Non-pigmented ciliary epithelial cell (primary cell): ENCODE results near the gene FBXL4.
"Not testable (repeated sequence)": the region's sequence is repeated elsewhere in the genome, so short reads cannot be mapped to it uniquely, and the experiment has no call there.

Experiments
- DNase-seq: peaks from one replicate; pipeline ENCODE4 v3.0.0-alpha.2; 2010; ENCODE audit warnings: low read depth

The FBXL4 gene

DNA sequence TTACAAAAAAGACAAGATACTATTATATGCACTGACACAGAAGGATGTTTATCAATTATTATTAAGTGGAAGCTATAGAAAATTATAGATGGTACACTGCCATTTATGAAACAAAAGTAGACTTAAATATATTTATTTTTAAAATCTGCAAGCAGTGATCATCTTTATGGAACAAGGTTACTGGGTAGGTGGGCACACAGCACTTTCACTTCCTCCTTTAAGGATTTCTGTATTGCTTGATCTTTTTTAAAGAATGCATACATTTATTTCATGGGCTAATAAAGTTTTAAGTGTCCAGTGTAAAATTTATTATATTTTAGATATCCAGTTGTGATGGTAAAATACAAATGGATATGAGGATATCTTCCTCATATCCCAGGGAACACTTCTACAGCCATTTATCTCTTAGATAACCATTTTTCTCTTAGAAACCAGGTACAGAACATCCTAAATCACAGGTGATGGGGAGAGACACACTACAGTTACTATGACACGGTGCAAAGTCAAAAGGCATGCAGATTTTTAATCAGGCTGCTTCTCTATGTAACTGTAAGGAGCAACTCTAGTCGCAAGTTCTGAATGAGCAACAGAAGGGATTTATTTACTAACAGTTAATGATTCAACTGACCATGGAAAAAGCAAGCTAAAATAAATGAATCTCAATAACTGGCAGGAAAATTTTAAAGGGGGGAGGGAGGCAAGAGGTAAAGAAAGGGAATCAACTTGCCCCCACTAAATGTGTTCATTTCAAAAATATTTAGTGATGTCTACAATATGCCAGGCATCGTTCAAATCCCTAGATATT lies 2.2 kb downstream of the FBXL4 start:
- DNase-seq: no peak

GRCh38 chr6:98944598-98945081 lies 3.1 kb downstream of the FBXL4 start:
- no peak for DNase-seq

- no peak for DNase-seq
Measured at GRCh38 chr6:98944168-98944567, 3.6 kb downstream of the FBXL4 start.

- no peak for DNase-seq
Measured at GRCh38 chr6:98942263-98942803, 5.4 kb downstream of the FBXL4 start.

DNA sequence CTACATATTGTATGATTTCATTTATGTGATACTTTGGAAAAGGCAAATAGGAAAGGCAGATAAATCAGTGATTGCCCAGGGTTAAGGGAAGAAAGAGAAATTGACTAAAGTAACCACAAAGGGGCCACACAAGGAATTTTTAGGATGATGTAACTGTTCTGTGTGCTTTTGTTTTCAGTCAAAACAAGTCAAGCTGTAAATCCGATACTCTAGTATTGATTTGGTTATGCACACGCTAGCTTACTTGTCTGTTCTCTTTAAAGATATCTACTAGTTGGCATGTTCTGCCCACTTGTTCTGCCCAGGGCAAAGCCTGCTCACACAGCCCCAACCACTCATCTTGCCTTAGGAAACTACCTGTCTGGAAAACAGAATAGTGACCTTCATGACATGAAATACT lies 6.4 kb downstream of the FBXL4 start:
- DNase-seq: no peak

- DNase-seq: no peak
Measured at GRCh38 chr6:98937351-98937750, 10.4 kb downstream of the FBXL4 start.

DNA sequence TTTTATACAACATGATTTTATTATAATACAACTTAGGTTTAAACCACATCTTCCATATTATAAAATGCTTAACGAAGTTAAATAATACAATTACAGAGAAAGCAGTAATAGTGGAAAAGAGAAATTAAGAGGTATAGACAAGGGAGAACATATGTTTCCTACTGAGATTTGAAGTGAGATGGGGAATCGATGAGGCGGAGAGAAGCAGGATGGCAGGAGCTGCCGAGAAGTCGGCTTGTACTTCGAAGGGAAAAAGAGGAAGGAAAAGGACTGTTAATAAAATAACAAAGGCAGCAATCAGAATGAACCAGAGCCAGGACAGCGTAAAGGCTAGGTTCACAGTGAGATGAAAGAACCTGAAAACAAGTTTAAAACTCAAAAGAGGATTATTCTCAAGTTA lies 15.4 kb downstream of the FBXL4 start:
- no peak for DNase-seq

DNA sequence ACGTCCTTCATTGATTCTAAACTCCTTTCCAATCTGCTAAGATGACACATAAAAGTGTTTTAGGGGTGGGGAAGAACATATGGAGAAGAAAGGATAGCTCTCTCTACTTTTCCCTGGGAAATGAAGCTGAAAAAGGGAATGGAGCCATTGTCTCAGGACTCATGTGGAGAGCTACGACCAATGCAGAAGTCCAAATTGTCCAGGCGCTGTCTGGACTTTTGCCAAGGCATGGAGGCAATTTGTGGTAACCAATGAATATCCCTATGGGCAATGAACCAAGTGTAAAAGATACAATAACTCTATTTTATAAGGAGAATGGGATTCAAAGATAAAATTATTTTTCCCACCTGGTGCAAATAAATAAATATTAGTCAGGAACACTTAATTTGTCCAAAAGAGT lies 16.1 kb downstream of the FBXL4 start:
- no peak for DNase-seq

- no peak for DNase-seq
Measured at GRCh38 chr6:98929498-98930060, 18.2 kb downstream of the FBXL4 start.

DNA sequence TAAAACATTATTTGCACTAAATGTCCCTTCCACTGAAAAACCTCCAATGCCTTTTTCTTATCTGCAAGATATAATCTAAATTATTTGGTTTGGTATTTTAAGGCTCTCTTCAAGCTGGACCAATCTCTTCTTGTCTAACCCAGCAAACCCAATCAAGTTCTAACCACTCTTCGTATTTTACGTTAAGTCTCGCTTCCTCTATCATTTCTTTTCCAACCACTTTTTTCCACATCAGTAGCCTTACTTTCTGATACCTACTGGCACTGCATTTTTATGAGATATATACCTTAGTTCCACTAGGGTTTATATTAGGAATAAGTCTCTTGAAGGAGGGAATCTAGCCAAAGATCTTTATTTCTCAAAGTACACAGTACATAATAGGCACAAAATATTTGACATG lies 19.1 kb downstream of the FBXL4 start:
- DNase-seq: no peak

GRCh38 chr6:98927534-98927933 lies 20.2 kb downstream of the FBXL4 start:
- DNase-seq: no peak

- DNase-seq: no peak
Measured at GRCh38 chr6:98925831-98926230, 21.9 kb downstream of the FBXL4 start.

- no peak for DNase-seq
Measured at GRCh38 chr6:98924647-98925046, 23.1 kb downstream of the FBXL4 start.

DNA sequence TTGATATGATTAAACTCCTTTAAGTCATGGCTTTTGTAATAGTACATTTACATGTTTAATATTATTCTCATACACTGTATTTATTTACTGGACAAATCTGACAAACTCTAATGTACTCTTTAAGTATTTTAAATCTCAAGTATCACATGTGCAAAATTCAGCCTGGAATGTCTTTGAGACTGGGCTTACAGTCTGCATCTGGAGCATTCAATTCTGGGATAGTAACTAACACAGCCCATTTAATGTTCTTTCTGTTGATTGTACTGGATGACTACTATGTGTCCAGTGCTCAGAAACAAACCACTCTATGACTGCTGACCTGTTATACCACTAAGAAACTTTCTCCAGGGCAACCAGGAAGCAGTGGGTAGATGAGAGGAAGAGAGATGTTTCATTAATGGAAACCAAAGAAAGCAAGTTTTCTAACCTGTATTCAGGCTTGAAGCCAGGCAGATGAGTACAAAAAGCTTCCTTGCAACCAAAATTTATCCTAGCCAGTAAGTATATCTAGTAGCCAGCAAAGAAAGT lies 26.8 kb downstream of the FBXL4 start:
- DNase-seq: no peak

DNA sequence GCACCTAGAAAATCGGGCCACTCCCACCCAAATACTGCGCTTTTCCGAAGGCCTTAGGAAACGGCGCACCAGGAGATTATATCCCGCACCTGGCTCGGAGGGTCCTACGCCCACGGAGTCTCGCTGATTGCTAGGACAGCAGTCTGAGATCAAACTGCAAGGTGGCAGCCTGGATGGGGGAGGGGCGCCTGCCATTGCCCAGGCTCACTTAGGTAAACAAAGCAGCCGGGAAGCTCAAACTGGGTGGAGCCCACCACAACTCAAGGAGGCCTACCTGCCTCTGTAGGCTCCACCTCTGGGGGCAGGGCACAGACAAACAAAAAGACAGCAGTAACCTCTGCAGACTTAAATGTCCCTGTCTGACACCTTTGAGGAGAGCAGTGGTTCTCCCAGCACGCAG lies 36.8 kb downstream of the FBXL4 start:
- DNase-seq: not testable (repeated sequence)

DNA sequence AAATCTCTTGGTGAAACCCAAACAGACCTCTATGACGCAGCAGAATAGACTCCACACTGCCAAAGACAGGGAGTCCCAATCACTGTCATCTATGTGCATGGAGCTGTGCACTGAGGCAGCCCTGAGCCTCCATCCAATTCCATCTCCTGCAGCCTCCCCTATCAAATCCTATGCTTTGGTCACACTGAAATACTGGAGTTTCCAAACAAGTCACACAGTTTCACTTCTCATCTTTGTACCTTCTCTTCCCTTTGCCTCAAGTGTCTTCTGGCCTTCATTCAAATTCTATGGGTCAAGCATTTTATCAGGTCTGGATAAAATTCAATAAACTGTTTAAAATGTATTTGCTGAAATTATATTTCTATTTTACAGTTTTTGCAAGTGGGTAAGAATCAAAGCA lies 38.5 kb downstream of the FBXL4 start:
- no peak for DNase-seq

DNA sequence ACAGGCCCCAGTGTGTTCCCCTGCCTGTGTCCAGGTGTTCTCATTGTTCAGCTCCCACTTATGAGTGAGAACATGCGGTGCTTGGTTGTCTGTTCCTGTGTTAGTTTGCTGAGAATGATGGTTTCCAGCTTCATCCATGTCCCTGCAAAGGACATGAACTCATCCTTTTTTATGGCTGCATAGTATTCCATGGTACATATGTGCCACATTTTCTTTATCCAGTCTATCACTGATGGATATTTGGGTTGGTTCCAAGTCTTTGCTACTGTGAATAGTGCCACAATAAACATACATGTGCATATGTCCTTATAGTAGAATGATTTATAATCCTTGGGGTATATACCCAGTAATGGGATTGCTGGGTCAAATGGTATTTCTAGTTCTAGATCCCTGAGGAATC lies 41.4 kb downstream of the FBXL4 start:
- DNase-seq: not testable (repeated sequence)

- no peak for DNase-seq
Measured at GRCh38 chr6:98905759-98906158, 42.0 kb downstream of the FBXL4 start.

GRCh38 chr6:98904096-98904495 lies 43.6 kb downstream of the FBXL4 start:
- no peak for DNase-seq

- no peak for DNase-seq
Measured at GRCh38 chr6:98900706-98901105, 47.0 kb downstream of the FBXL4 start.

- no peak for DNase-seq
Measured at GRCh38 chr6:98894810-98895209, 52.9 kb downstream of the FBXL4 start.

DNA sequence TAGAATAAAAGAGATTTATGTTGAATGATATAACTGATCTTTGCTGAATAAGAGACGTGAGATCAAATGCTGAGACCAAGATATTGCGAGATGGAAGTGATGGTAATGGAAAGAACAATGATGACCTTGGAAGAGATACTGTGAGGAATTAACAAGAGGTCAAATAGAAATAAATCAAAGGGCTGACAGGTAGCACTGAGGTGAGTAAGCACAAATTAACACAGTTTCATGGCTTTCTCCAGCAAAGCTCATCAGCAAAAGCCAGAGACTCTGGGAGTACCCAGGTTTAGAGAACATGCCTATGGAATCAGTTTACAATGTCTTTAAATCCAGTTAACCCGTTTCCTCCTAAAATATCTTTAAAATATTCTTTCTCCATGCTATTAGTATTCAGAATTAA lies 60.1 kb downstream of the FBXL4 start:
- DNase-seq: no peak

GRCh38 chr6:98885330-98885729 lies 62.4 kb downstream of the FBXL4 start:
- DNase-seq: no peak
